Fibroblast of lung (primary cell): ENCODE measurements around the gene GPC6. TPM values are rescaled to one million over a fixed set of nuclear protein-coding genes. Genes with fewer than 3 reads are reported as not detected.

Experiments
- DNase-seq, 2 donors: peaks; one replicate each; pipeline versions ENCODE4 v3.0.0 to v3.0.0-alpha.2; 2010; ENCODE audit warnings: low read depth in 2 of 2
- H2AFZ ChIP-seq: 2 replicates; pipeline ENCODE4 v1.5.1; 2012; ENCODE audit warnings: low read length, control low read depth, inconsistent platforms
- H3K27ac ChIP-seq: 2 replicates; pipeline ENCODE4 v1.5.1; 2011; ENCODE audit warnings: low read length, control low read depth; ENCODE audit not compliant: insufficient read depth
- H3K27me3 ChIP-seq: 2 replicates; pipeline ENCODE4 v1.5.1; 2011; ENCODE audit warnings: mild to moderate bottlenecking, low read length; ENCODE audit not compliant: control insufficient read depth, insufficient read depth
- H3K36me3 ChIP-seq: 2 replicates; pipeline ENCODE4 v1.5.1; 2011; ENCODE audit warnings: low read length; ENCODE audit not compliant: control insufficient read depth, insufficient read depth
- H3K4me1 ChIP-seq: 2 replicates; pipeline ENCODE4 v1.5.1; 2011; ENCODE audit warnings: low read length; ENCODE audit not compliant: control insufficient read depth, insufficient read depth; ENCODE audit errors: extremely low read depth
- H3K4me2 ChIP-seq: 2 replicates; pipeline ENCODE4 v1.5.1; 2011; ENCODE audit warnings: low read length, control low read depth; ENCODE audit not compliant: insufficient read depth; ENCODE audit errors: extremely low read depth
- H3K4me3 ChIP-seq, 4 experiments: fragments of 200-600 bp in 1 of 4; sonication (generic) in 1 of 4; replicated peaks in 1 of 4; 2 replicates each; pipeline ENCODE4 v1.5.1; 2011 to 2016; ENCODE audit warnings: low read length in 4 of 4, low read depth in 3 of 4, mild to moderate bottlenecking in 3 of 4, control low read depth in 2 of 4, inconsistent platforms in 1 of 4, mixed read lengths in 1 of 4; ENCODE audit not compliant: insufficient read depth in 1 of 4; ENCODE audit errors: control extremely low read depth in 1 of 4
- H3K79me2 ChIP-seq: 2 replicates; pipeline ENCODE4 v1.5.1; 2012; ENCODE audit warnings: mild to moderate bottlenecking, low read length, inconsistent platforms; ENCODE audit not compliant: control insufficient read depth, insufficient read depth
- H3K9ac ChIP-seq: 2 replicates; pipeline ENCODE4 v1.5.1; 2011; ENCODE audit warnings: mild to moderate bottlenecking, low read length, control low read depth; ENCODE audit not compliant: insufficient read depth
- H3K9me3 ChIP-seq: 2 replicates; pipeline ENCODE4 v1.5.1; 2012; ENCODE audit warnings: low read depth, low read length; ENCODE audit not compliant: control insufficient read depth, insufficient read depth
- H4K20me1 ChIP-seq: 2 replicates; pipeline ENCODE4 v1.5.1; 2011; ENCODE audit warnings: low read length; ENCODE audit not compliant: control insufficient read depth, insufficient read depth; ENCODE audit errors: extremely low read depth
- EZH2 ChIP-seq: IDR thresholded peaks from 2 replicates; pipeline ENCODE4 v1.5.1; 2012; ENCODE audit warnings: low read length, control low read depth, mild to moderate bottlenecking; ENCODE audit errors: missing control alignments
- polyA plus RNA-seq, 2 donors: library from polyadenylated mRNA; depleted of rRNA in 1 of 2; stranded (reverse) in 1 of 2; unstranded in 1 of 2; fragments of >200 nt; gene quantifications; 2 replicates each; pipeline ENCODE4 v1.2.1, GENCODE V29; 2011 to 2012; ENCODE audit warnings: missing spikeins in 1 of 2
- total RNA-seq: library from RNA; depleted of rRNA; stranded (reverse); fragments of >200 nt; gene quantifications from 2 replicates; pipeline ENCODE4 v1.2.1, GENCODE V29; 2014
- TF ChIP-seq, protein P1 (sequence below), 2 donors: IDR thresholded peaks in 1 of 2; conservative IDR thresholded peaks in 1 of 2; 1 replicate in 1 of 2; 2 replicates in 1 of 2; pipeline ENCODE4 v1.5.1; 2011 to 2012; ENCODE audit warnings: low read length in 2 of 2, control low read depth in 1 of 2, inconsistent platforms in 1 of 2, low read depth in 1 of 2, mild to moderate bottlenecking in 1 of 2

The GPC6 gene
- total and polyA plus RNA-seq, 2 donors (not counting 1 experiment from before 2014, with no cell fraction given) = 11.2 to 33.7 TPM

DNA sequence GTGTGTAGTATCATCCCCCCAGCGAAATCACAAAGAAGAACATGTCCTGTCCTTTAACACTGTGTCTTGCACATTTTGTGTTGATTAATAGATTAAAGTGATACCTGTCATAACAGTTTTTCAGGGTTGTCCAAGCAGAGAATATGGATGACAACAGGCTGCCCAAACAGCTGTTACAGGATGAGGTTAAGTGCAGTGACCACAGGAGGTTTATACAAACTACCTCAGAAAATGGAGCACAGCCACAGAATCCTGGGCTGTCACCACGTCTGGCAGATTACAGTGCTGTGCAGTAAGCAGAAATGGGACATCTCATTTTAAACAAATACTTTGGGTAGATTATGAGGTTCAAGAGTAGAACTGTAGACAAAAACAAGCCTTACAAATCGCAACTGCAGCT lies 677.3 kb downstream of the GPC6 start:
- Histone ChIP-seq H3K36me3 (no peaks in the 10 kb centered on the region), H3K9ac (no peak overlapping the region), H3K27ac (no peak overlapping the region), H4K20me1 (no peaks in the 10 kb centered on the region), H2AFZ (no peak overlapping the region), H3K4me2 (no peak overlapping the region), H3K4me3 (no peak overlapping the region), H3K79me2 (no peaks in the 10 kb centered on the region), H3K4me1 (no peaks in the 10 kb centered on the region), H3K27me3 (no peaks in the 10 kb centered on the region), H3K9me3 (no peaks in the 10 kb centered on the region)
- TF ChIP-seq EZH2 = no peak
- TF ChIP-seq, protein P1, sequence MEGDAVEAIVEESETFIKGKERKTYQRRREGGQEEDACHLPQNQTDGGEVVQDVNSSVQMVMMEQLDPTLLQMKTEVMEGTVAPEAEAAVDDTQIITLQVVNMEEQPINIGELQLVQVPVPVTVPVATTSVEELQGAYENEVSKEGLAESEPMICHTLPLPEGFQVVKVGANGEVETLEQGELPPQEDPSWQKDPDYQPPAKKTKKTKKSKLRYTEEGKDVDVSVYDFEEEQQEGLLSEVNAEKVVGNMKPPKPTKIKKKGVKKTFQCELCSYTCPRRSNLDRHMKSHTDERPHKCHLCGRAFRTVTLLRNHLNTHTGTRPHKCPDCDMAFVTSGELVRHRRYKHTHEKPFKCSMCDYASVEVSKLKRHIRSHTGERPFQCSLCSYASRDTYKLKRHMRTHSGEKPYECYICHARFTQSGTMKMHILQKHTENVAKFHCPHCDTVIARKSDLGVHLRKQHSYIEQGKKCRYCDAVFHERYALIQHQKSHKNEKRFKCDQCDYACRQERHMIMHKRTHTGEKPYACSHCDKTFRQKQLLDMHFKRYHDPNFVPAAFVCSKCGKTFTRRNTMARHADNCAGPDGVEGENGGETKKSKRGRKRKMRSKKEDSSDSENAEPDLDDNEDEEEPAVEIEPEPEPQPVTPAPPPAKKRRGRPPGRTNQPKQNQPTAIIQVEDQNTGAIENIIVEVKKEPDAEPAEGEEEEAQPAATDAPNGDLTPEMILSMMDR (conservative IDR thresholded peaks at IDR 0.05 in 1 of 2, IDR thresholded peaks at IDR 0.05 in 1 of 2; ENCODE audit: low read depth in 1 of 2, low read length in 2 of 2) = no peak
- DNase-seq = peak; percentile 62 to 67

DNA sequence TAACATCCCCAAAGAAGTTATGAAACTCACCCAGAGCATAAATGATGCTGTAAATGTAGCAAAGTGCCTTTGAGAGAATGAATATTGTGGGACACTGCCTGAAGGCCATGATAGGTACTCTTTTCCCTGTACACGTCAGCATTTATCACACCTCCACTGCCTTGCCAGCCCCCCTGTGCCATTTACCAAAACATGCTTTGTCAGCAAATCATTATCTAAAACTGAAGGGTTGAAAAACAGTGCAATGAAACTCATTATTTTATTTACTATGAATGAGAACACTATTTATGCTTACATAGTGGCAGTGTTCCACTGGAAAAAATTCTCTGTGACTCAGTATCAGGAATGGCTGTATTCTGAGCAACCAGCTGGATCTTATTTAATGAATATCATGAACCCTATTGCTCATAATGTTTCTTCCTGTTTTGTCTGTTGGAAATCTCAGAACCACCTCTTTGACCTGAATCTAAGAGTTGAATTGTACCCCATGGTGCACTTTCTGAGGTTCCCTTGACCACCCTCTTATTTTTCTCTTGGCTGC lies 688.7 kb downstream of the GPC6 start:
- peak; percentile 46 to 62 for DNase-seq
- H3K27ac ChIP-seq = no peak overlapping the region
- no peaks in the 10 kb centered on the region for H3K79me2 ChIP-seq
- H3K4me1 ChIP-seq = peaks cover 2% of the 10 kb centered on the region
- no peak overlapping the region for H3K4me3 ChIP-seq
- no peak overlapping the region for H2AFZ ChIP-seq
- H3K4me2 ChIP-seq = peak overlapping the region; percentile 40
- H3K9ac ChIP-seq = no peak overlapping the region
- H3K27me3 ChIP-seq = no peaks in the 10 kb centered on the region
- no peaks in the 10 kb centered on the region for H3K9me3 ChIP-seq
- no peak for TF ChIP-seq EZH2
- H4K20me1 ChIP-seq = no peaks in the 10 kb centered on the region
- no peaks in the 10 kb centered on the region for H3K36me3 ChIP-seq

DNA sequence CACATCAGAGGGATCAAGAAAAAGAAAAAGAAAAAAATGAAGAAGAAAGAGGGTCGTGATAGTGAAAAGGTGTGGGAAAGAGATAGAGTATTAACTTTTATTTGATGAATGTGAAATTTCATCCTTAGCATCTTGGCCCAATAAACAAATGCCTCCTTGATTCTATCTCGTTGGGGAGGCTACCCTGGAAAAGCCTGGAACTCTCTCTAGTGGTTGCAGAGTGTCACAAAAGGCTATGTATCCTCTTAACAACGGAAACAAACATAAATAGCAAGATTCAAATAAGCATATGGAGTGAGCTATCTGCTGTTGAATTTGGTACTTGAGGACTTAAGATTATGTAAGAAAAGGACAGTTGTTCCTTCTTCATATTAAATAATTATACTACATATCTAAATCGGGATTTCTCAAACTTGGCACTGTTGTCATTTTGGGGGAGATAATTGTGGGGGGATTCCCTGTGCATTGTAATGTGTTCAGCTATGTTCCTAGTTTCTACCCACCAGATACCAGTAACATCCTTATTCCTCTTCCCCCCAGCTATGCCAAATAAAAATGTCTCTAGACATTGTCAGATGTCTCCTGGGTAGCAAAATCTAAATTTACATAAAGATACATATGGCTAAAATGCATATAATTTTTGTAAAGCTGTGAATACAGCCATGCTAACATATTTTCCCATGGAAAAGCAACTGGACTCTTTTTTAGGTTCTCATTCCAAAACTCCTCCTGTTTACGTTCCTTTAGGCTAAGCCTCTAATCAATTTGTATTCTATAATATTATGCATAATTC lies 695.7 kb downstream of the GPC6 start:
- no peak overlapping the region for H3K27ac ChIP-seq
- H3K79me2 ChIP-seq = no peaks in the 10 kb centered on the region
- no peaks in the 10 kb centered on the region for H3K27me3 ChIP-seq
- H2AFZ ChIP-seq = no peak overlapping the region
- no peaks in the 10 kb centered on the region for H3K4me1 ChIP-seq
- no peak for TF ChIP-seq EZH2
- TF ChIP-seq, protein P1 (conservative IDR thresholded peaks at IDR 0.05 in 1 of 2, IDR thresholded peaks at IDR 0.05 in 1 of 2; ENCODE audit: low read depth in 1 of 2, low read length in 2 of 2) = peak in 1 of 2 donors; percentile 16
- no peak overlapping the region for H3K4me2 ChIP-seq
- no peaks in the 10 kb centered on the region for H3K36me3 ChIP-seq
- DNase-seq = peak in 1 of 2 donors; percentile 12
- no peak overlapping the region for H3K9ac ChIP-seq
- H4K20me1 ChIP-seq = no peaks in the 10 kb centered on the region
- H3K9me3 ChIP-seq = no peaks in the 10 kb centered on the region
- H3K4me3 ChIP-seq = no peak overlapping the region
